Natural killer cell (primary cell): ENCODE data around the gene MYF6. TPM values are rescaled to one million over a fixed set of nuclear protein-coding genes. Genes with fewer than 3 reads are reported as not detected.
"Not testable (repeated sequence)": the region's sequence is repeated elsewhere in the genome, so short reads cannot be mapped to it uniquely, and the experiment has no call there.

Source experiments
- ATAC-seq, 3 donors: fragments of 150-1000 bp in 2 of 3; fragments of 200-7000 bp in 1 of 3; cut with Tn5 transposase; 1 replicate in 1 of 3; 2 replicates in 2 of 3; pipeline ENCODE4 v1.10.0; 2021; ENCODE audit warnings: mild to moderate bottlenecking in 2 of 3, moderate library complexity in 2 of 3
- DNase-seq, 2 donors: peaks; one replicate each; pipeline versions ENCODE4 v3.0.0 to v3.0.0-alpha.2; 2013 to 2021; ENCODE audit warnings: mixed read lengths in 1 of 2
- H3K27ac ChIP-seq: one replicate; pipeline ENCODE4 v1.5.1; 2013; ENCODE audit warnings: mild to moderate bottlenecking, low read length
- H3K27me3 ChIP-seq: one replicate; pipeline ENCODE4 v1.6.1; 2013; ENCODE audit warnings: low read length; ENCODE audit not compliant: control insufficient read depth, insufficient read depth
- H3K36me3 ChIP-seq: one replicate; pipeline ENCODE4 v1.6.1; 2013; ENCODE audit warnings: low read length; ENCODE audit not compliant: control insufficient read depth, insufficient read depth
- H3K4me1 ChIP-seq: one replicate; pipeline ENCODE4 v1.6.1; 2013; ENCODE audit warnings: low read length; ENCODE audit not compliant: control insufficient read depth, insufficient read depth
- H3K4me3 ChIP-seq: one replicate; pipeline ENCODE4 v1.5.1; 2013; ENCODE audit warnings: low read length
- H3K9me3 ChIP-seq: one replicate; pipeline ENCODE4 v1.6.1; 2013; ENCODE audit warnings: low read length; ENCODE audit not compliant: control insufficient read depth, insufficient read depth
- H3K27ac Mint-ChIP-seq, 2 donors: one replicate each; pipeline ENCODE4 v1.8.0; 2022; ENCODE audit warnings: mild to moderate bottlenecking in 2 of 2, mixed read lengths in 2 of 2, moderate library complexity in 1 of 2
- H3K27me3 Mint-ChIP-seq, 2 donors: one replicate each; pipeline ENCODE4 v1.8.0; 2022; ENCODE audit warnings: low read depth in 2 of 2, mixed read lengths in 2 of 2
- H3K36me3 Mint-ChIP-seq: one replicate; pipeline ENCODE4 v1.8.0; 2022; ENCODE audit warnings: mixed read lengths
- H3K4me1 Mint-ChIP-seq, 2 donors: one replicate each; pipeline ENCODE4 v1.8.0; 2022; ENCODE audit warnings: mixed read lengths in 2 of 2
- H3K4me3 Mint-ChIP-seq: one replicate; pipeline ENCODE4 v1.8.0; 2022; ENCODE audit warnings: mild to moderate bottlenecking, moderate library complexity, mixed read lengths
- H3K9me3 Mint-ChIP-seq, 2 donors: one replicate each; pipeline ENCODE4 v1.8.0; 2022; ENCODE audit warnings: mixed read lengths in 2 of 2
- WGBS: methylation state at CpG from one replicate; pipeline ENCODE4 v1.1.7; 2013; ENCODE audit warnings: missing lambda C conversion rate; ENCODE audit not compliant: insufficient coverage; 5-methylcytosine and 5-hydroxymethylcytosine counted together
- intact Hi-C: fragments of 100-400 bp; cut with micrococcal nuclease; formaldehyde crosslinking; loops from one replicate; pipeline ENCODE4 v1.14.2; 2022
- total RNA-seq, 4 donors: library from RNA; stranded (reverse); fragments of 120-200 nt in 1 of 4; gene quantifications; one replicate each; pipeline versions ENCODE4 v1.2.3 to v1.2.4, GENCODE V29; 2013 to 2022
- TF ChIP-seq, protein P1 (sequence below): fragments of 200-600 bp; IDR thresholded peaks from one replicate; pipeline ENCODE4 v1.8.0; 2022; ENCODE audit warnings: antibody characterized with exemption

The MYF6 gene
- total RNA-seq, 3 donors from 2014 or later (not counting 1 experiment from before 2014, with no cell fraction given): not detected

- no peak for DNase-seq
- Mint-ChIP-seq H3K4me1 (no peaks in the 10 kb centered on the region), H3K27me3 (no peaks in the 10 kb centered on the region), H3K9me3 (peaks cover 15 to 19% of the 10 kb centered on the region in 2 donors), H3K4me3 (no peak overlapping the region), H3K27ac (no peak overlapping the region), H3K36me3 (no peaks in the 10 kb centered on the region)
- H3K4me1 ChIP-seq: no peaks in the 10 kb centered on the region
- H3K27me3 ChIP-seq: no peaks in the 10 kb centered on the region
- ATAC-seq: no peak
- no peak overlapping the region for H3K4me3 ChIP-seq
- H3K9me3 ChIP-seq: no peaks in the 10 kb centered on the region
- intact Hi-C loops: no loop called here
- WGBS: 65% methylated on average over 4 of the region's 5 CpGs
- TF ChIP-seq, protein P1, sequence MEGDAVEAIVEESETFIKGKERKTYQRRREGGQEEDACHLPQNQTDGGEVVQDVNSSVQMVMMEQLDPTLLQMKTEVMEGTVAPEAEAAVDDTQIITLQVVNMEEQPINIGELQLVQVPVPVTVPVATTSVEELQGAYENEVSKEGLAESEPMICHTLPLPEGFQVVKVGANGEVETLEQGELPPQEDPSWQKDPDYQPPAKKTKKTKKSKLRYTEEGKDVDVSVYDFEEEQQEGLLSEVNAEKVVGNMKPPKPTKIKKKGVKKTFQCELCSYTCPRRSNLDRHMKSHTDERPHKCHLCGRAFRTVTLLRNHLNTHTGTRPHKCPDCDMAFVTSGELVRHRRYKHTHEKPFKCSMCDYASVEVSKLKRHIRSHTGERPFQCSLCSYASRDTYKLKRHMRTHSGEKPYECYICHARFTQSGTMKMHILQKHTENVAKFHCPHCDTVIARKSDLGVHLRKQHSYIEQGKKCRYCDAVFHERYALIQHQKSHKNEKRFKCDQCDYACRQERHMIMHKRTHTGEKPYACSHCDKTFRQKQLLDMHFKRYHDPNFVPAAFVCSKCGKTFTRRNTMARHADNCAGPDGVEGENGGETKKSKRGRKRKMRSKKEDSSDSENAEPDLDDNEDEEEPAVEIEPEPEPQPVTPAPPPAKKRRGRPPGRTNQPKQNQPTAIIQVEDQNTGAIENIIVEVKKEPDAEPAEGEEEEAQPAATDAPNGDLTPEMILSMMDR: no peak
- no peaks in the 10 kb centered on the region for H3K36me3 ChIP-seq
- H3K27ac ChIP-seq: no peak overlapping the region
Measured at GRCh38 chr12:80670214-80670613, 37.2 kb upstream of the MYF6 start.

GRCh38 chr12:80676042-80676636 is 31.3 kb upstream of the MYF6 start:
- H3K9me3 Mint-ChIP-seq, H3K27ac ChIP-seq, H3K4me1 ChIP-seq, H3K36me3 ChIP-seq, H3K4me3 Mint-ChIP-seq, H3K4me3 ChIP-seq, H3K4me1 Mint-ChIP-seq, H3K36me3 Mint-ChIP-seq, ATAC-seq, intact Hi-C loops, H3K9me3 ChIP-seq, H3K27ac Mint-ChIP-seq, DNase-seq, H3K27me3 ChIP-seq, H3K27me3 Mint-ChIP-seq: not testable (repeated sequence)
- 92% methylated on average over 13 of the region's 13 CpGs for WGBS

DNA sequence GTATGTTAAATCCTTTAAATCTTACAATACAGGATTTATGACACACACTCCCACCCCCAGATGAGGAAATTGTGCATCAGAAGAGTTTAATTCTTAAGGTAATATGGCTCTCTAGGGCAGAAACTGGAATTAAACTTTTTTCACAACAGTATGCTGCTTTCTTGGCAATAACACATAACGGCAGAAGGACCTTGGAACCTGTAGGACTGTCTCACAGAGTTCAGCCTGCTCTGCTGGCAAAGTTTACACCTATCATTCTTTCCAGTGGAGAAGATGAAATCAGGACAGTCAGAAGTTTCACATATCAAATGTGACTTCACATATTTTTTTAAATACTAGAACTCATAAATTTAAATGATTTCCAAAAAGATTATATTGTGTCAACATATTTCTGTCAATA is 30.6 kb upstream of the MYF6 start:
- no peak for DNase-seq
- Histone ChIP-seq H3K27me3 (no peaks in the 10 kb centered on the region), H3K27ac (no peak overlapping the region), H3K9me3 (no peaks in the 10 kb centered on the region), H3K4me3 (no peak overlapping the region), H3K36me3 (no peaks in the 10 kb centered on the region), H3K4me1 (no peaks in the 10 kb centered on the region)
- ATAC-seq: no peak
- intact Hi-C loops: no loop called here
- TF ChIP-seq, protein P1: no peak
- Mint-ChIP-seq H3K9me3 (peaks cover 5 to 6% of the 10 kb centered on the region in 2 donors), H3K27ac (no peak overlapping the region), H3K36me3 (no peaks in the 10 kb centered on the region), H3K27me3 (no peaks in the 10 kb centered on the region), H3K4me1 (no peaks in the 10 kb centered on the region), H3K4me3 (no peak overlapping the region)
- 89% methylated on average over 1 of the region's 1 CpG for WGBS

DNA sequence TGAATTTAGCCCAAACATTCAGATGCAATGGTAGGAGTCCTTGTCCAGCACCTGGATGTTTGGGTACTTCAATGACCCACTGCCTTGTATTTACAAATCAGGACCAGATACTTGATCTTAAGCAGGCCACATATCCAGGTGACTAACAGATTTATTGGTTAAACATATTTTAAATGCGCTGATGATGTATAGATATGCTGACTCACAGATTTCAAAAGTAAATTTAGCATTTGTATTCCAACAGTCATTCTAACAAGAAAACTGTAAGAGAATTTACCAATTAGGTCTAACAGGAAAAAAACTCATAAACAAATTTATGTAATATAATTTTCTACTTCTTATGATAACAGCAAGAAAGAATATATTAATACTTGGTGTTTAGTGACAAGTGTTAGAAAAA is 29.4 kb upstream of the MYF6 start:
- H3K9me3 ChIP-seq: no peaks in the 10 kb centered on the region
- no CpG with 5 or more reads among the region's 1 CpG for WGBS
- Mint-ChIP-seq H3K9me3 (peaks cover 2 to 3% of the 10 kb centered on the region in 2 donors), H3K27ac (no peak overlapping the region), H3K4me3 (no peak overlapping the region), H3K36me3 (no peaks in the 10 kb centered on the region), H3K4me1 (no peaks in the 10 kb centered on the region), H3K27me3 (no peaks in the 10 kb centered on the region)
- ATAC-seq (no peak), DNase-seq (no peak)
- TF ChIP-seq, protein P1: no peak
- no peaks in the 10 kb centered on the region for H3K27me3 ChIP-seq
- no peak overlapping the region for H3K4me3 ChIP-seq
- H3K36me3 ChIP-seq: no peaks in the 10 kb centered on the region
- no peaks in the 10 kb centered on the region for H3K4me1 ChIP-seq
- H3K27ac ChIP-seq: no peak overlapping the region
- intact Hi-C loops: no loop called here
